SK-N-SH (cell line): ENCODE results near the gene EXOC1. TPM values are rescaled to one million over a fixed set of nuclear protein-coding genes. Genes with fewer than 3 reads are reported as not detected.

Source experiments
- CTCF ChIA-PET: fragments of 300-600, 350-600 bp; formaldehyde crosslinking; extraction: SDS; loops from one replicate; lab custom pipeline; 2021; lab: Yijun Ruan, JAX
- POLR2A ChIA-PET: fragments of 350-600 bp; sonication (Branson Sonifier 250); formaldehyde crosslinking; extraction: SDS; loops from one replicate; lab custom pipeline; 2020; ENCODE audit warnings: antibody characterized with exemption, inconsistent platforms; lab: Yijun Ruan, JAX
- DNase-seq: peaks from one replicate; pipeline ENCODE4 v3.0.0; 2012
- H2AFZ ChIP-seq: fragments of 200-600 bp; sonication (generic); 2 replicates; pipeline ENCODE4 v1.8.1; 2016; ENCODE audit warnings: antibody characterized with exemption, mild to moderate bottlenecking, low read depth
- H3F3A ChIP-seq: fragments of 200-600 bp; sonication (generic); replicated peaks from 2 replicates; pipeline ENCODE3; 2016; ENCODE audit warnings: antibody characterized with exemption, mild to moderate bottlenecking; ENCODE audit not compliant: insufficient read depth
- H3K27ac ChIP-seq, 2 experiments: fragments of 200-500 bp in 1 of 2; fragments of 200-600 bp in 1 of 2; sonication (Bioruptor generic) in 1 of 2; sonication (generic), shearing (Covaris generic) in 1 of 2; 2 replicates each; pipeline versions ENCODE4 v1.5.1 to v1.6.1; 2014 to 2016; ENCODE audit warnings: low read depth in 2 of 2, inconsistent platforms in 1 of 2, low read length in 1 of 2, mild to moderate bottlenecking in 1 of 2, mixed read lengths in 1 of 2
- H3K27me3 ChIP-seq: fragments of 200-600 bp; sonication (generic), shearing (Covaris generic); 2 replicates; pipeline ENCODE4 v1.6.1; 2016; ENCODE audit warnings: mixed run types; ENCODE audit not compliant: insufficient read depth
- H3K36me3 ChIP-seq, 2 experiments: fragments of 200-500 bp in 1 of 2; fragments of 200-600 bp in 1 of 2; sonication (Bioruptor generic) in 1 of 2; sonication (generic) in 1 of 2; replicated peaks in 1 of 2; 2 replicates each; pipeline versions ENCODE3 to v1.5.1; 2014 to 2016; ENCODE audit warnings: low read length in 1 of 2, mild to moderate bottlenecking in 1 of 2; ENCODE audit not compliant: insufficient read depth in 2 of 2, control insufficient read depth in 1 of 2
- H3K4me1 ChIP-seq, 2 experiments: fragments of 200-500 bp in 1 of 2; fragments of 200-600 bp in 1 of 2; sonication (Bioruptor generic) in 1 of 2; sonication (generic), shearing (Covaris generic) in 1 of 2; 2 replicates each; pipeline versions ENCODE4 v1.5.1 to v1.6.1; 2014 to 2016; ENCODE audit warnings: low read depth in 1 of 2, low read length in 1 of 2, mixed run types in 1 of 2; ENCODE audit not compliant: insufficient read depth in 2 of 2, control insufficient read depth in 1 of 2
- H3K4me2 ChIP-seq: fragments of 200-600 bp; sonication (generic), shearing (Covaris generic); 2 replicates; pipeline ENCODE4 v1.6.1; 2017; ENCODE audit warnings: mixed run types
- H3K4me3 ChIP-seq, 2 experiments: fragments of 200-500 bp in 1 of 2; fragments of 200-600 bp in 1 of 2; sonication (Bioruptor generic) in 1 of 2; sonication (generic), shearing (Covaris generic) in 1 of 2; 2 replicates each; pipeline versions ENCODE4 v1.5.1 to v1.8.1; 2014 to 2016; ENCODE audit warnings: low read depth in 2 of 2, inconsistent platforms in 1 of 2, low read length in 1 of 2, mild to moderate bottlenecking in 1 of 2, mixed read lengths in 1 of 2, moderate library complexity in 1 of 2
- H3K79me2 ChIP-seq: fragments of 200-600 bp; sonication (generic); 2 replicates; pipeline ENCODE4 v1.8.1; 2017; ENCODE audit warnings: mild to moderate bottlenecking; ENCODE audit not compliant: insufficient read depth
- H3K9ac ChIP-seq: fragments of 200-600 bp; sonication (generic); 2 replicates; pipeline ENCODE4 v1.6.1; 2017; ENCODE audit warnings: mixed run types
- H3K9me2 ChIP-seq: fragments of 200-600 bp; sonication (generic); 2 replicates; pipeline ENCODE4 v1.6.1; 2017; ENCODE audit warnings: mixed run types
- H3K9me3 ChIP-seq: fragments of 200-600 bp; sonication (generic); 2 replicates; pipeline ENCODE4 v1.6.1; 2017; ENCODE audit warnings: mixed run types, mild to moderate bottlenecking, moderate library complexity
- H4K20me1 ChIP-seq: fragments of 200-600 bp; sonication (generic); 2 replicates; pipeline ENCODE4 v1.6.1; 2017; ENCODE audit warnings: mild to moderate bottlenecking, mixed run types; ENCODE audit not compliant: insufficient read depth
- CHD2 ChIP-seq: fragments of 150-350 bp; IDR thresholded peaks from 2 replicates; pipeline ENCODE4 v1.6.1; 2018; ENCODE audit warnings: low read length; ENCODE audit not compliant: partially characterized antibody
- GABPA ChIP-seq: IDR thresholded peaks from 2 replicates; pipeline ENCODE4 v1.4.0; 2012; ENCODE audit warnings: low read depth, mild to moderate bottlenecking
- MXI1 ChIP-seq: IDR thresholded peaks from 2 replicates; pipeline ENCODE4 v1.6.1; 2012; ENCODE audit warnings: mild to moderate bottlenecking, low read depth, low read length, improper control_type of control experiment
- NFIC ChIP-seq: IDR thresholded peaks from 2 replicates; pipeline ENCODE4 v1.4.0; 2012; ENCODE audit warnings: borderline replicate concordance
- TCF12 ChIP-seq: IDR thresholded peaks from 2 replicates; pipeline ENCODE4 v1.4.0; 2012
- YY1 ChIP-seq: IDR thresholded peaks from 2 replicates; pipeline ENCODE4 v1.4.0; 2012; ENCODE audit warnings: low read depth, mild to moderate bottlenecking
- WGBS: methylation state at CpG from one replicate; pipeline ENCODE4 v1.1.6; 2017; ENCODE audit warnings: low lambda C conversion rate; 5-methylcytosine and 5-hydroxymethylcytosine counted together
- polyA plus RNA-seq, 3 experiments: library from polyadenylated mRNA; depleted of rRNA; stranded (reverse); fragments of >200 nt; gene quantifications; 2 replicates each; pipeline ENCODE4 v1.2.3, GENCODE V29; 2012
- small RNA-seq, 7 experiments: library from RNA; depleted of rRNA; stranded (forward); fragments of <200 nt; gene quantifications; one replicate each; pipeline ENCODE3, GENCODE V24; 2012
- TF ChIP-seq, protein P1 (sequence below): IDR thresholded peaks from 2 replicates; pipeline ENCODE4 v1.4.0; 2012; ENCODE audit warnings: low read depth
- TF ChIP-seq, protein P2 (sequence below): fragments of 150-350 bp; IDR thresholded peaks from 2 replicates; pipeline ENCODE4 v1.6.1; 2016; ENCODE audit warnings: mild to moderate bottlenecking, low read depth, low read length

EXOC1 gene
- polyA plus RNA-seq, 1 of the 3 experiments (the other 2 are of a cell fraction) = 13.5 TPM

DNA sequence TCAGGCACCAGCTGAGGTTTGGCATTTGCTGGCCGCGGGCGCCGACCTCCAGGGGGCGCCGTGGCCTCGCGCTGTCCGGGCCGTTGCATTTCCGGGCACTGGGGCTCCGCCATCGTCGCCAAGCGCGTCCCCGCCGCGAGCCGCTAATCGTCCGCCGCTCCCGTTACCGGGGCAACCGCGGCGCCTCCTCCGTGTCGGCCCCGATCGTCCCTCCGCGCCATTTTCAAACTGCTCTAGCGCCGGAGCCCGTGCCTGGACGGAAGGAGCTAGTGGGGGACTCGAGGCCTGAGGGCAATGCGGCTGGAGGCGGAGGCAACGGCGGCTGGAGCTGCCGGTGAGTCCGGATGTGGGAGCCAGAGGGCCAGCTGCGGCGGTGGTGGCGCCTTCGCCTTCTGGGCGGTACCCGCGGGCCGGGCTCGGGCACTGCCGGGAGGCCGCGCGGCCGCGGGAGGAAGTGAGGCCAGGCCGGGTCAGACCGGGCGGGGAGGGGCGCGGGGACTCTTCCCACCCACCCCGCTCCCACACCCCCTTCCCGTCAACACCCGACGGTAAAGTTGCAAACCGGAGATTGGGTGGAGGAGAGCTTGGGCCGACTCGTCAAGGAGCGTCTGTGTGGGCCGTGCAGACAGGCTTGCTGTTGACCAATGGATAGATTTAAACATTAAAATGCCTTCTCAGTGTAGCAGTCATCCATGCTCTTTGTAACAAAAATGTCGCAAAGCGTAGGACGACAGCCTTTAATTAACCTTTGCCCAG is 95.5 kb downstream of the EXOC1 start, which contains the start of gene CEP135 (continued):
- TF ChIP-seq, protein P1, sequence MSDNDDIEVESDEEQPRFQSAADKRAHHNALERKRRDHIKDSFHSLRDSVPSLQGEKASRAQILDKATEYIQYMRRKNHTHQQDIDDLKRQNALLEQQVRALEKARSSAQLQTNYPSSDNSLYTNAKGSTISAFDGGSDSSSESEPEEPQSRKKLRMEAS = peak; percentile 81; the same call in 1 of the 2 replicates
- peak; percentile 74 for TF ChIP-seq CHD2
- TF ChIP-seq GABPA = peak; percentile 54
- peak; percentile 97 for TF ChIP-seq MXI1
- peak; percentile 75 for TF ChIP-seq YY1

DNA sequence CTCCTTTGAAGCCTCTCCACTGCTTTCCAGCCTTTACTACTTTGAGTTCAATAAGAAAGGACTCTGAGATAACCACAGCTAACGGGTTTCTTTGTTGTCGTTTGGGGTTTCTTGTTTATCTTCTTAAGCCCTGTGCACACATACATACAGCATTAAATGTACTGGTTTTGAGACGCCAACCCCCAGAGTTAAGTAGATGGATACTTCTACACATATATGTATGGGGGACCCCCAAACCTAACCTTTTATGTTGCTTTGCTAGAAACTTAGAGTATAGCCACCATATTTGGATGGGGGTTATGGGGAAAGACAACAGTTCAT is 96.0 kb downstream of the EXOC1 start:
- Histone ChIP-seq H3K36me3 (peaks cover 19 to 21% of the 10 kb centered on the region in 2 experiments), H3K4me3 (peak overlapping the region; percentile 65 to 79), H3K9me2 (no peaks in the 10 kb centered on the region), H3K4me1 (peaks cover 0 to 7% of the 10 kb centered on the region in 2 experiments; a peak in 3 of 4 replicates), H3K79me2 (peaks cover 52% of the 10 kb centered on the region), H3K27ac (peak overlapping the region; percentile 98 to 99), H3F3A (peaks cover 32% of the 10 kb centered on the region), H3K4me2 (peak overlapping the region; percentile 82), H2AFZ (peak overlapping the region; percentile 79), H3K9ac (peak overlapping the region; percentile 93), H3K27me3 (no peaks in the 10 kb centered on the region), H4K20me1 (no peaks in the 10 kb centered on the region), H3K9me3 (no peaks in the 10 kb centered on the region)
- TF ChIP-seq TCF12 = no peak
- 0 out of 2 replicates have a peak, but pooled peaks have one; percentile 5 for TF ChIP-seq YY1
- no peak for DNase-seq
- 5% methylated on average over 3 of the region's 3 CpGs for WGBS
- ChIA-PET CTCF (interaction anchor here (0.5 to 3.0 kb wide), 53 partner anchors 10 to 887 kb away, joined by 3 to 61 read pairs (median 4); partner anchors contain the start of gene AASDH), POLR2A (interaction anchor here (0.6 to 1.8 kb wide), 10 partner anchors 39 to 486 kb away, joined by 3 to 11 read pairs (median 6); partner anchors contain the start of genes AASDH, PAICS and PPAT)

DNA sequence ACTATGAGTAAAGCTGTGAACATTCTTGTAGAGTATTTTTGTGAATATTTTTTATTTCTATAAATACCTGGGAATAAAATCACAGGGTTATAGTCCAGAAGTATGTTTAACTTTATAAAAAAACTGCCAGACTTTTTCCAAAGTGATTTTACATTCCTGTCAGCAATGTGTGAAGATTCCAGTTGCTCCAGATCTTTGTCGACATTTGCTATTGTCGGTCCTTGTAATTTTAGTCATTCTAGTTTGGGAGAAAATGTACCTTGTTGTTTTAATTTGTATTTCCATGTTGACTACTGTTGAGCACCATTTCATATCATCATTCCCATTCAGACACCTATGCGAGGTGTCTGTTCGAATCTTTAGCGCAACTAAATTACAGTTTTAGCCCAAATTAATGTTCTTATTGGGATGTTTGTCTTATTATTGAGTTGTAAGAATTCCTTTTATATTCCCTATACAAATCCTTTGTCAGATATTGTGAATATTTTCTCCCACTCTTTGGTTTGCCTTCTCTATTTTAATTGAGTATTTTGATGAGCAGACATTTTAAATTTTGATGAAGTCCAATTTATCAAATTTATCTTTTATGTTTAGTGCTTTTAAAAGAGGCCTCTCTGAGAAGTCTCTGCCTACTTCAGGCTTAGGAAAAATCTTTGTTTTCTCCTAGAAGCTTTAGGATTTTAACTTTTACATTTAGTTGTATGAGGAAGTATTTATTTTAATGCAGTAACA is 97.9 kb downstream of the EXOC1 start:
- Histone ChIP-seq H3K27me3 (no peaks in the 10 kb centered on the region), H3K4me1 (peaks cover 0 to 7% of the 10 kb centered on the region in 2 experiments; a peak in 3 of 4 replicates), H3K27ac (no peak overlapping the region), H3K9me2 (no peaks in the 10 kb centered on the region), H2AFZ (no peak overlapping the region), H3K4me2 (no peak overlapping the region), H3K9ac (no peak overlapping the region), H4K20me1 (no peaks in the 10 kb centered on the region), H3K9me3 (no peaks in the 10 kb centered on the region), H3K79me2 (peaks cover 50% of the 10 kb centered on the region), H3K36me3 (peaks cover 21 to 35% of the 10 kb centered on the region in 2 experiments), H3F3A (peaks cover 32% of the 10 kb centered on the region), H3K4me3 (no peak overlapping the region)
- ChIA-PET CTCF (interaction anchor here (0.8 to 1.5 kb wide), 2 partner anchors 18 to 350 kb away, joined by 3 read pairs; no protein-coding TSS in a partner anchor), POLR2A (no interaction called here)
- TF ChIP-seq, protein P2, sequence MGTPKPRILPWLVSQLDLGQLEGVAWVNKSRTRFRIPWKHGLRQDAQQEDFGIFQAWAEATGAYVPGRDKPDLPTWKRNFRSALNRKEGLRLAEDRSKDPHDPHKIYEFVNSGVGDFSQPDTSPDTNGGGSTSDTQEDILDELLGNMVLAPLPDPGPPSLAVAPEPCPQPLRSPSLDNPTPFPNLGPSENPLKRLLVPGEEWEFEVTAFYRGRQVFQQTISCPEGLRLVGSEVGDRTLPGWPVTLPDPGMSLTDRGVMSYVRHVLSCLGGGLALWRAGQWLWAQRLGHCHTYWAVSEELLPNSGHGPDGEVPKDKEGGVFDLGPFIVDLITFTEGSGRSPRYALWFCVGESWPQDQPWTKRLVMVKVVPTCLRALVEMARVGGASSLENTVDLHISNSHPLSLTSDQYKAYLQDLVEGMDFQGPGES = no peak
- TF ChIP-seq NFIC = no peak
- 98% methylated on average over 5 of the region's 5 CpGs for WGBS
- no peak for DNase-seq

Small RNAs within 50 kb of the gene (small RNA-seq; reads per million reads assigned to genes)
- 0 reads per million in 7 experiments for gene RNU6-652P

Other genes with a start within 250 kb of the EXOC1 start
- 0.65 and 0.66 TPM in 2 replicates for gene NMU, start 217.3 kb upstream of the EXOC1 start, polyA plus RNA-seq (2012; rRNA removed)
- gene EXOC1L, start 33.9 kb upstream of the EXOC1 start, polyA plus RNA-seq (2012; rRNA removed) = not detected in 2 replicates
- gene CEP135, start 95.3 kb downstream of the EXOC1 start, polyA plus RNA-seq (2012; rRNA removed) = 1.6 and 2.4 TPM in 2 replicates